Spinal cord (tissue), 10 donors: ENCODE measurements around the gene AP2S1. TPM values are rescaled to one million over a fixed set of nuclear protein-coding genes. Genes with fewer than 3 reads are reported as not detected.

Source experiments
- DNase-seq, 6 donors: peaks; one replicate each; pipeline versions ENCODE4 v3.0.0 to v3.0.0-alpha.2; 2013 to 2015; ENCODE audit warnings: low spot score in 6 of 6, low read depth in 4 of 6
- H3K27ac ChIP-seq: one replicate; pipeline ENCODE4 v1.5.1; 2013; ENCODE audit warnings: low read depth, low read length, control low read depth
- H3K27me3 ChIP-seq: one replicate; pipeline ENCODE4 v1.6.1; 2013; ENCODE audit warnings: low read length; ENCODE audit not compliant: control insufficient read depth, insufficient read depth
- H3K36me3 ChIP-seq: one replicate; pipeline ENCODE4 v1.6.1; 2013; ENCODE audit warnings: low read length; ENCODE audit not compliant: control insufficient read depth, insufficient read depth
- H3K4me1 ChIP-seq: one replicate; pipeline ENCODE4 v1.6.1; 2013; ENCODE audit warnings: low read length; ENCODE audit not compliant: control insufficient read depth, insufficient read depth
- H3K4me3 ChIP-seq: one replicate; pipeline ENCODE4 v1.5.1; 2013; ENCODE audit warnings: low read depth, low read length, control low read depth
- H3K9me3 ChIP-seq: one replicate; pipeline ENCODE4 v1.6.1; 2013; ENCODE audit warnings: low read length; ENCODE audit not compliant: control insufficient read depth, insufficient read depth
- WGBS: methylation state at CpG from one replicate; pipeline ENCODE4 v1.1.5; 2013; ENCODE audit warnings: missing lambda C conversion rate; ENCODE audit not compliant: insufficient coverage; 5-methylcytosine and 5-hydroxymethylcytosine counted together
- polyA plus RNA-seq, 2 donors: library from polyadenylated mRNA; unstranded; fragments of 120-200 nt; gene quantifications; one replicate each; pipeline ENCODE4 v1.2.1, GENCODE V29; 2013; ENCODE audit not compliant: insufficient read length in 2 of 2
- small RNA-seq: library from RNA; depleted of rRNA; stranded (forward); fragments of <200 nt; gene quantifications from one replicate; pipeline ENCODE3, GENCODE V24; 2014; ENCODE audit warnings: low replicate concordance
- total RNA-seq, 2 donors: library from RNA; depleted of rRNA in 1 of 2; stranded (reverse); fragments of 120-200 nt in 1 of 2; fragments of >200 nt in 1 of 2; gene quantifications; one replicate each; pipeline versions ENCODE4 v1.2.3 to v1.2.4, GENCODE V29; 2013 to 2014
- donor health status: healthy.

AP2S1 gene
- total and polyA plus RNA-seq, 4 donors = 91.3 to 171 (median 149) TPM

DNA sequence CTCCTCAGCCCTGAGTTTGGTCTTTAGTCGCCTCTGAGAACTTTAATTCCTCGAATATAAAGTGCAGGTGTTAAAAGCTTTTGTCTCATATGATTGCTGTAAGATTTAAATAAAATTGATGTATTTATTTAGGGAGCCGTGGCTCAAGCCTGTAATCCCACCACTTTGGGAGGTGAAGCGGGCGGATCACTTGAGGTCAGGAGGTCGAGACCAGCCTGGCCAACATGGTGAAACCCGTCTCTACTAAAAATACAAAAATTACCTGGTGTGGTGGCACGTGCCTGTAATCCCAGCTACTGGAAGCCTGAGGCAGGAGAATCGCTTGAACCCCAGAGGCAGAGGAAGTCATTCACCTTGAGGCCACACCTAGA is 61.7 kb downstream of the AP2S1 start:
- H3K27me3 ChIP-seq = peaks cover 25% of the 10 kb centered on the region
- no peak overlapping the region for H3K4me3 ChIP-seq
- 44% methylated on average over 7 of the region's 9 CpGs for WGBS

DNA sequence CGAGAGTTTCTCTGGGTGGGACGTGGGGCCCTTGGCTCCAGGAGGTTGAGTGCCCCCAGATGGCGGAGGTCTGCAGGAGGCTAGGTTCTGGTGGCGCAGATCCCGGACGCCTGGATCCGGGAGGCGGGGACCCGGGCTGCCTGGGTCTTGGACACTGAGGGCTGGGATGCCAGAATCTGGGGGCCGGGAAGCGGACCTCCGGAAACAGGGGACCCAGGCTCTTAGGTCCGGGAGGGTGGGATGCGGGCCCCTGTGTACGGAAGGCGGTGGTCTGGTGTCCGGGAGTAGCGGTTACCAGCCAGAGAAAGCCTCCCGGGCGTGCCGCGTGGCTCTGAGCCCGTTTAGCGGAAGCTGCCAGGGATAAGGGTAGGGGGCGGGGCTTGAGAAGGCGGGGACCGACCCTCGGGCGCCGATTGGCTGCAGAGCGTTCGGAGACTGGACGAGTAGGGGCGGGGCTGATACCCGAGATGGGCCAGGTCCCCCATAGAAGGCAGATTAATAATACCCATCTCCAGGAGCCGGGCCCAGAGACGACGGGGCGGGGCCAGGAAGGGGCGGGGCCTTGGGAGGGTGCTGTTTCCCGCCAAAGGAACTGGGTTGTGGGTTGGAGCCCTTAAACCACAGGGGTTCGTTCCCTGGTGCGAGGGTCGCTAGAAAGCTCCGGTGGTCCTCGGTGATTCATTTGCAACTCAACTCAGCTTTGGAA is 62.2 kb downstream of the AP2S1 start, which contains the start of gene SLC1A5:
SLC1A5 (minus strand) TSS at position 333 of the 706 bp plus-strand sequence. CDS start 629 bp downstream, outside the sequence.
- Histone ChIP-seq H3K4me3 (peak within 1 kb of the TSS; percentile 51), H3K27me3 (peaks cover 25% of the 10 kb centered on the region), H3K27ac (peak within 1 kb of the TSS; percentile 1), H3K9me3 (no peaks in the 10 kb centered on the region), H3K4me1 (peaks cover 46% of the 10 kb centered on the region), H3K36me3 (no peaks in the 10 kb centered on the region)
- peak in 5 of 6 donors; percentile 47 to 96 (median 73) for DNase-seq
- WGBS = under 1% methylated on average over 42 of the region's 46 CpGs

More for the DNA sequence above, 61.7 kb downstream of the AP2S1 start:
- no peak for DNase-seq
- no peaks in the 10 kb centered on the region for H3K36me3 ChIP-seq
- H3K9me3 ChIP-seq = no peaks in the 10 kb centered on the region
- no peak overlapping the region for H3K27ac ChIP-seq
- peaks cover 41% of the 10 kb centered on the region for H3K4me1 ChIP-seq

Small RNAs within 50 kb of the gene (small RNA-seq; reads per million reads assigned to genes)
- not detected for gene AC008622.3
- not detected for gene HNRNPMP2

Other genes starting within 250 kb of the AP2S1 start
- 100 to 1,000 TPM; 219 to 329 TPM for gene CALM3, start 249.5 kb downstream of the AP2S1 start, total RNA-seq
- 1,000 to 10,000 TPM; 1,556 to 1,593 TPM for gene CALM3, start 249.5 kb downstream of the AP2S1 start, polyA plus RNA-seq
- gene PTGIR, start 225.8 kb downstream of the AP2S1 start, total RNA-seq = 1 to 10 TPM in 1 of 2 donors, under 1 TPM in 1; 0.77 to 1.9 TPM
- under 1 TPM; 0.62 to 0.65 TPM for gene PTGIR, start 225.8 kb downstream of the AP2S1 start, polyA plus RNA-seq
- 1 to 10 TPM in 1 of 2 donors, not detected in 1; 1.7 TPM for gene GNG8, start 214.6 kb downstream of the AP2S1 start, total RNA-seq
- gene GNG8, start 214.6 kb downstream of the AP2S1 start, polyA plus RNA-seq = 10 to 100 TPM; 10.7 to 13.7 TPM
- 10 to 100 TPM; 12.8 to 18.4 TPM for gene DACT3, start 189.7 kb downstream of the AP2S1 start, total RNA-seq
- 10 to 100 TPM; 50.0 to 50.8 TPM for gene DACT3, start 189.7 kb downstream of the AP2S1 start, polyA plus RNA-seq
- 10 to 100 TPM in 1 of 2 donors, 1 to 10 TPM in 1; 8.0 to 20.1 TPM for gene PRKD2, start 133.7 kb downstream of the AP2S1 start, total RNA-seq
- 10 to 100 TPM; 28.9 to 30.4 TPM for gene PRKD2, start 133.7 kb downstream of the AP2S1 start, polyA plus RNA-seq
- gene FKRP, start 104.8 kb downstream of the AP2S1 start, total RNA-seq = 10 to 100 TPM; 11.4 to 17.8 TPM
- gene FKRP, start 104.8 kb downstream of the AP2S1 start, polyA plus RNA-seq = 10 to 100 TPM; 23.3 to 36.7 TPM
- gene STRN4, start 104.4 kb downstream of the AP2S1 start, total RNA-seq = 10 to 100 TPM; 42.4 to 75.5 TPM
- 100 to 1,000 TPM; 121 to 155 TPM for gene STRN4, start 104.4 kb downstream of the AP2S1 start, polyA plus RNA-seq
- gene SLC1A5, start 62.3 kb downstream of the AP2S1 start, total RNA-seq = 1 to 10 TPM; 7.1 to 9.5 TPM
- 1 to 10 TPM; 6.4 to 7.4 TPM for gene SLC1A5, start 62.3 kb downstream of the AP2S1 start, polyA plus RNA-seq
- gene ARHGAP35, start 10.2 kb upstream of the AP2S1 start, total RNA-seq = 10 to 100 TPM; 47.9 to 85.0 TPM
- gene ARHGAP35, start 10.2 kb upstream of the AP2S1 start, polyA plus RNA-seq = 100 to 1,000 TPM; 101 to 121 TPM
- 1 to 10 TPM in 1 of 2 donors, under 1 TPM in 1; 0.69 to 1.0 TPM for gene NPAS1, start 169.0 kb upstream of the AP2S1 start, total RNA-seq
- gene NPAS1, start 169.0 kb upstream of the AP2S1 start, polyA plus RNA-seq = 1 to 10 TPM; 3.6 to 5.2 TPM
- 10 to 100 TPM in 1 of 2 donors, 1 to 10 TPM in 1; 9.5 to 33.1 TPM for gene TMEM160, start 197.8 kb upstream of the AP2S1 start, total RNA-seq
- gene TMEM160, start 197.8 kb upstream of the AP2S1 start, polyA plus RNA-seq = 10 to 100 TPM; 40.6 to 55.3 TPM